GM19455 (cell line): ENCODE data around the gene AK8.

Source experiments
- ATAC-seq: cut with Tn5 transposase; IDR thresholded peaks from one replicate; pipeline ENCODE4 v1.9.1; 2021; ENCODE audit not compliant: unreplicated experiment

AK8 gene

DNA sequence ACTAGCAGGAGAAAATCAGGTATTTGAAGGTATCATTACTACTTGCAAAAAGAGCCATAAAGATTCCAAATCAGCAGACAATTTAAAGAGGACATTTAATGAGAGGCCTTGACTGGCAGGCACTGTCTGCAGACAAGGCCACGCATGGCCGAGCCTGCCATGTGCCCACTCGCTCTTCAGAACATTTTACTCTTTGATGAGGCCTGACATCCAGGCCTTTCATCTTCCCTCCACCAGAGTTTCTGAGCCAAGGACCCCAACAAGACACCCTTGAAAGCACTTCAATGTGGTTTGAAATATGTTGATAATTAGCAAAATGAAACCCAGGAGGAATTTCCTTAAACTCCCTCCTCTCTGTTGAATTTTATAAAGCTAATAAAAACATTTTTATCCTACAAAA is 16.4 kb downstream of the AK8 start:
- no peak for ATAC-seq

DNA sequence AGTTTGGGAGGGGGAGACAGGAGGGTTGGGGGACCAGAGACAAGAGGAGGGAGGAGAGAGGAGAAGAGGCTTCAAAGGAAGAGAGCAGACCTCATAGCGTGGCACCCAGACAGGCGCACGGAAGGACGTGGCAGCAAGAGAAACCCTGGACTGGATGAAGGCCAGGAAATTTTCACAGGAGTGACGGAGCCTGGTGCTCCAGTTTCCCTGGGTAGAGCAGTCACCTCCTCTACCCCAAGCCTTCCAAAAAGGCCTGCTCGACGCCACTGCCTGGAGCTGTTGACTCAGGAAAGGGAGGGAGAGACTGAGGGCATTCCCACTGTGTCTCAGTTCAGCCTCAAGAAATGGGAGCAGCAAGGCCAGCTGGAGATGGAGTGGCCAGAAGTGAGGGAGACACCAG is 19.3 kb downstream of the AK8 start:
- ATAC-seq, result no peak

DNA sequence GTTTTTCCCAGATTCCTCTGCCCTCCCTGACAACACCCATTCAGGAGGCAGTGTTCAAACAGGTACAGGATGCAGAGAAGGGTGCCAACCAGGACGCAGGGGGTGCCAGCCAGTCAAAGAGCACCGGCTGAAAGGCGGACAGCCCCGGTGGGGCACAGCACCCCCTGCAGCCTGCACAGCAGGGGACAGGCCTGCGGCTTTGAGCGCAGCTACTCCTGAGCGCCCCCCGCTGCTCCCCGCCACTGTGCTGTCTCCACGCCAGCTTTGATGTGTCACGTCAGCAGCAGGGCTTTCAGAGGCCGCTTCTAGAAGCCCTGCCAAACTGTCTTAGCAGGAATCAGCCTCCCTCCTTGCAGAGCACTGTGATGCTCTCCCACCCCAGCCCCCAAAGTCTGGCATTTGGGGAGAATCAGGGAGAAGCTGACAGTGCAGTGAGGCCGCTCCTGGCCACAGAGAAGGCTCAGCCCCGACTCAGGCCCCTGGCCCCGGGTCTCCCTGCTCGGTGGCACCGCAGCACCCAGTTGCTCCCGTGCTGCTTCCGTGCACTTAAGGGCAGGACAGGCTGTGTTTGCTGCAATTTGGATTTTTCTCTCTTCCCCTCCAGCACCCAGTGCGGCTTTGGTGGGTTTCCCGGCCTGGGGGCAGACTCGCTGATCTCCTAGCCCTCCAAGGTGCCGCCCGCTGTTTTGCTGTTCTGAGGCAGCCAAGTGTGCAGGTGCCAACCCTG is 20.3 kb downstream of the AK8 start:
- ATAC-seq, result no peak

DNA sequence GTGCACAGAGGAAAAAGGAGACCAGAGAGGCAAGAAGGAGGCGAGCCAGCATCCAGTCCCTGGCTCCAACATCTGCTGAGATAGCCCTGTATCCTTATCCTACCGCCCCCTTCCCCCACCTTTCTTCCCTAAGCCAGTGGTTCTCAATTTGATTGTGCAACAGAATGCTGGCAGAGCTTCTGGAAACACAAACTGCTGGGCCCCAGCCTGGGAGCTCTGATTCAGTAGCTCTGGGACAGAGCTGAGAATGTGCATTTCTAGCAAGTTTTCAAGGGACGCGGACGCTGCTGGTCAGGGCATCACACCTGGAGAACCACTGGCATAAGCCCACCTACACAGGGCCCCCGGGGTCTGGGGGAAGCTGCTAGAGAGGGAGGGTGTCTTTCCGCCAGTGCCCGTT is 21.1 kb downstream of the AK8 start:
- no peak for ATAC-seq

DNA sequence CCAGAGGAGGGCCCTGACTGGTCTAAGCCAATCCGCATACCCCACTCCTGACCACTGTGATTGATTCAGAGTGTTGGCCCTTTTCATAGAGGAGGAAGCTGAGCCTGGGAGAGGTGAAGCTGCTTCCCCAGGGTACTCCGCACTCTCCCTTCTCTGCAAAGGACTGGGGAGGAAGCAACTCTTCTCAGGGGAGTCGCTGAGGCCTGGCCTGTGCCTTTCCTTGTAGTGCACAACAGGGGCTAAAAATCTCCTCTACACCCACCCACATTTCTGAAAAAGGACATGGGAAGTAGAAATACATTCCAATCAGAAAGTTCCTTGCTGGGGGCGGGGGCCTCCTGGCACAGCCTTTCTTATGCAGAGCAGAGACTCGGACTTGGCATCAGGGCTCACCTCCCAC is 22.2 kb downstream of the AK8 start:
- no peak for ATAC-seq

DNA sequence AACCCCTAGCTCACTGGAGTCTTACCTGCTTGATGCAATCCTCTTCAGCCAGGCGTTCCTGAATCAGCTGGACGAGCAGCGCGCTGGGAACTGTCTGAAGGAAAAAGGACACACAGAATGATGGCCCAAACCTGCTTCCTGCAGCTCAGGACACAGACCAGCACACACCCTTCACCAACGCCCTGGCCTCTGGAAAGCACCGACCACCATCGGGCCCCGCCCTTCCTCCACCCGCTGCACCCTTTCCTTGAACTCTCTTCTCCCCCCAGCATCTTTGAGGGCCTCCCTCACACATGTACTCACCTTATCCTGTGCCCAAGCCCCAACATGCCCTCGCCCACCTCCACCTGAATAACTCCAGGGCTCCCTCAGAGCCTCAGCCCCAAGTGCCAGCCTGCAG is 23.3 kb downstream of the AK8 start:
- no peak for ATAC-seq

DNA sequence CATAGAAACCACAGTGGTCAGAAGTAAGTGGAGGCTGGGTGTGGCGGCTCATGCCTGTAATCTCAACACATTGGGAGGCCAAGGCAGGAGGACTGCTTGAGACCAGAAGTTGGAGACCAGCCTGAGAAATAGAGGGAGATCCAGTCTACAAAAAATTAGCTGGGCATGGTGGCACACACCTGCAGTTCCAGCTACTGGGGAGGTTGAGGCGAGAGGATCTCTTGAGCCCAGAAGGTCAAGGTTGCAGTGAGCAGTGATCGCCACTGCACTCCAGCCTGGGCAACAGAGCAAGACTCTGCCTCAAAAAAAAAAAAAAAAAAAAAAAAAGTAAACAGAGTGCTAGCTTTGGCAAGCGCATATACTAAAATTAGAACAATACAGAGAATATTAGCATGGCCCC is 24.6 kb downstream of the AK8 start:
- ATAC-seq, result no peak

DNA sequence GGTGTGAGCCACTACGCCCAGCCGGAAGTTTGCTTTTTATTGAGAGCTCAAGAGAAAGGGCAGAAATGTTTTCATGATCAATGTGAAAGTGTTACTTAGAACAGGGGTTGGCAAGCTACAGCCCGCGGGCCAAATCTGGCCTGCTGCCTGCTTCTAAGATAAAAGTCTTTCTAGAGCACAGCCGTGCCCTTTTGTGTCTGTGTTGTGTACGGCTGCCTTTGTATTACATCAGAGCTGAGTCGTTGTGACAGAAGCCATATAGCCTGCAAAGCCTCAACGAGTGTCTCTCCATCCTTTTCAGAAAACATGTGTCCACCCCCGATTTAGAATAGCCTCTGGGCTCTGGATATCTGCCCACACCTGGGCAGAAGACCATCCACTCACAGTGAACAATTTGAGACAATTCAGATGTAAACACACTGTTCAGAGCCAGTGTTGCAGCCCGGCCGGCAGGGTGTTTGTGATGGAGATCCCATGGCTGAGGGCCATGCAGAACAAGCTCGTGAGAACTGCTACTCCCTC is 28.8 kb downstream of the AK8 start:
- no peak for ATAC-seq

DNA sequence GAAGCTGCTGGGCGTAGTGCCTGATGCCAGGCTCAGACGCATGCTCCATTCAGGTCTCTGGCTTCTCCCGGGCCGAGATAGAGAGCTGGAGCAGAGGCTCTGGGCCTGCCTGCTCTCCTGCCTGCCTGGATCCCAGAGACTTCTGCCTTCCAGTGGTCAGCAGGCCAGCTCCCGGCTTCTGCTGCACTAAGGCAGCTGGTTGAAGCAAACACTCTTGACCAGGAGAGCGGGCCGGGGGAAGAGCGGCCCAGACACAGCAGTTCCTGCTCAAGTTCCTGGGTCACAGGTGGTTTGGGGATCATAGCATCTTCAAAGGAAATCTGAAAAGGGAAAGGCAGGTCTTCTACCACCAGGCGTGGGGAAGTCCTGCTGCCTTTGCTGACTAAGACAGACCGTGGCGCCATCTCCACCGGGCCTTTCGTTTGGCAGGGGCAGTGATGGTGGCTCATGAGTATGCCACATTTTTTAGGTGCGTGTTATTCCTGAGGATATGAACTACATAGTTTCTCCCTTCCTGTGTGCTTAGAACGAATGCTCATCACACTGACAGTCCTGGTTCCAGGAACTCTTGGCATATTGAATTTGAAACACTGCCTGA is 31.1 kb downstream of the AK8 start:
- no peak for ATAC-seq

DNA sequence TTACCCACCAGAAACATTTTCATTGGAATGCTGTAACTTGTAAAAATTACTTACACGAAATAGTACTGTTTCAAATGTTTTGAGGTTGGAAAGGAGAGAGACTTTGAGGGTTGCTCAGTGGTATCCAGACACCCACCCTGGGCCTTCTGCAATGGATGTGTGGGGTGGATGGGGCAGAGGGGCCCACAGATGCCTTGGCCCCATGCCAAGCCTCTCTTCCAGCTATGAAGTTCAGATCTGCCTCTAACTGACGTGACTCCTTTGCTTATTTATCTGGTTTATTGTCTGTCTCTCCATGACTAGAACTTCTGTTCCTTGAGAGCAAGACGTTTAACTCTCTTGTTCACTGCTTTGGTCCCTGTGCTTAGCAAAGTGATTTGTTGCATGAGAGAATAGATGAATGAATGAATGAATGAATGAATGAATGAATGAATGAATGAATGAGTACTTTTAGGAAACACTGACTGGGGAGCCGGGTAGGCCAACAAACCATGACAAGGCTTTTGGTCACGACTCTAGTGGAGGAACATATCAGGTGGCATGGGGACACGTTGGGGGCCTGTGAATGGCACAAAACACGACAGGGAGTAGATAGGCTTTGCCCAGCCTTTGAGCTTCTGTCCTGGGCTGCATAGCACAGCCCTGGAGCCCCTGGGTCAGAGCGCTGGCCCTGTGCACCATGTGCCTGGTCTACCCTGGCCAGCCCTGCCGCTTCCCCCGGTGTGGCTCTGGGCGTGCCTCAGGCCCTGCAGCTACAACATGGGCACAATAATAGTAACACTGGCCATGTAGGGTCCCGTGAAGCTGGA is 31.8 kb downstream of the AK8 start:
- ATAC-seq, result no peak

DNA sequence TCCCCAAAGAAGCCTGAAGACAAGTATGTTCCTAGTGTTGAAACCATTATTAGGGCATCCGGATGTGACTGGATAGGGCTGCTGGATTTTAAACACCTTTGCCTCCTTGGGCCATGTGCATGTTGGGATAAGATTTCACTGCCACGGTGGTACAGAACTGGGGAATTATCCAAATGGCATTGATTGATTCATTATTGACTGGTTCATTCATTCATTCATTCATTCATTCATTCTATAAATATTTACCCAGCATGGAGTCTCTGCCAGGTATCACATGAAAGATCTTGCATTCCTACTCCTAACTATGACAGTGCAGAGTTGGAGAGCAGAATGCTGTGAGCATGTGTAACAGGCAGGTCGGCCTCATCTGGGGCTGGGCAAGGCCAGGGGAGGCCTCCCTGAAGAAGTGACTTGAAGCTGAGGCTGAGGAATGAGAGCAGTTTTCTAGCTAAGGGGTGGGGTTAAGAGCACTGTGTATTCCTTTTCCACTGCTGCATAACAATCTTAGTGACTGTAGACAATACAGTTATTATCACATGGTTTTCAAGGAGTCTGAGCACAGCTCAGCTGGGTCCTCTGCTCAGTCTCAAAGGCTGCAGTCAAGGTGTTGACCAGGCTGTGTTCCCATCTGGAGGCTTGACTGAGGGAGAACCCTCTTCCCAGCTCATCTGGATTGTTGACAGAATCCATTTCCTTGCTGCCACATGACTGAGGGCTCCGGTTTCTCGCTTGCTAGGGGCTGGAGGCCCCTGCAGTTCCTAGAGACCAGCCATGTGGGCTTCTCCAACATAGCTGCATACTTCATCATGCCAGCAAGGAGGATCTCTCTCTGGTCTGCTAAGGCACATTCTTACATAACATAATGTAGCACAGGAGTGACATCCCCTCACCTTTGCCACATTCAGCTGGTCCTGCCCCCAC is 35.7 kb downstream of the AK8 start:
- ATAC-seq, result no peak

DNA sequence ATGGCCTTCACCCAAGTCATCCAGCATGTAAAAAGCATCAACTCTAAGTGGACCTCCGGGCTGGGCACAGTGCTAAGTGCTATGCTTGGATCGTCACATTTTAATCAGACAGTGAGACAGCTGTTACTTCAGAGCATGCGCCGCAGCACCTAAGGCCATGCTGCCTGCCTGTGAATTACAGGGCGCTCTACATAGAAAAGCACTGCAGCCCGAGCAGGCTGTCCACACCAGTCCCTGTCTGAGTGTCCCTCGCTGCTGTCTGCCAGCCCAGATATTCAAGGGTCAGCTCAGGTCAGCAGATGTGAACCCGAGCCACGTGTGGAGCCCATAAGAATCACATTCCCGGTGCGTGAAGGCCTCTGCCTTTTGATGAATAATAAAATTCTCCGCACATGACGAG is 37.1 kb downstream of the AK8 start:
- ATAC-seq, result no peak

DNA sequence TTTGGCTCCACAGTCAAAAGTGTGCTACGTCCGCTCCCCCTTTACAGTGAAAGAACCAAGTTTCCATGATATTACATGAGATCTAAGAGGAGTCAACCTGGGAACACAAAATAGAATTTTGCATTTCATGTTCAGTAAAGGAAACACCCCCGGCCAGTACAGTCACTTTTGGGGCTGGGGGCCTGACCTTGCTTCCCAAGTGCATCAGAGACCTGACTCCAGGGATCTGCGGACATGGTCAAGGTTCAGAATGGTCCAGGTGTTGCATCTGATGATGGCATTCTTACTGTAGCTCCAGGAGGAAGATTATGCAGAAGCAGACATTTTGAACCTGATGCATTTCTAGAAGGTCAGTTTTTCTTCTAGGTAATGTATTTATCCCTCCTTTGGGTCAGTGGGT is 39.8 kb downstream of the AK8 start:
- no peak for ATAC-seq

DNA sequence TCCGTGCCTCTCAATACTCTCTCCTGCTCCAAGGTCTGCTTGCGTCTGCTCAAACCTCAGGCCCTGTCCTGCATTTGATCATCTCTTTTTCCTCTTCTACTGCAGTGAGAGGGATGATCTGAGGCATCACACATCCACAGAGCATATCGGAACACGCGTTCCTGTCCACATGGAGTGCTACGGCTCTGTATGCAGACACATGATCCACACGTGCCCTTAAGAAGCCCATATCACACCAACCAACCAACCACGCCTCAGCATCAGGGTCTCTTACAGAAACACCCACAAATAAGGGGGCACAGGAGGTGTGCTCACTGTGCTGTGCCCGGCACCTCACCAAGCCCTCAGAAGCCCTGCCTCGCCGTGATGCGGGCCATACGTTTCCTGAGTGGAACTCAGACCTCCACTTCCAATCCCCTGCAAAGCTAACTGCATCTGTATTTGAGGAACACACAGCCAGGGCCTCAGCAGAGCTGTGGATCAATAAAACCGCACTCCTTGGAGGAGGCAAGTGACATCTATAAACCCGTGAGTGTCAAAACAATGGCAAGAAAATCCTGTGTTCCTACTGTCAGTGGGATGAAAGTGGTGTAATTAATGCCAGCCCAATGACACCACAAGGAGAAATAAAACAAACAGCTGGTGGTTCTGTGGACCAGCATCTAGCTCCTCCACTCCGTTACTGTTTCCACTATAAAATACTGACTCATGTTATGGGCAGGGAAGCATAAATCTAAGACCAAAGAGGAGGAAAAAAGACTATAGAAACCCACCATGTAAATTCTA is 40.4 kb downstream of the AK8 start:
- ATAC-seq, result no peak

DNA sequence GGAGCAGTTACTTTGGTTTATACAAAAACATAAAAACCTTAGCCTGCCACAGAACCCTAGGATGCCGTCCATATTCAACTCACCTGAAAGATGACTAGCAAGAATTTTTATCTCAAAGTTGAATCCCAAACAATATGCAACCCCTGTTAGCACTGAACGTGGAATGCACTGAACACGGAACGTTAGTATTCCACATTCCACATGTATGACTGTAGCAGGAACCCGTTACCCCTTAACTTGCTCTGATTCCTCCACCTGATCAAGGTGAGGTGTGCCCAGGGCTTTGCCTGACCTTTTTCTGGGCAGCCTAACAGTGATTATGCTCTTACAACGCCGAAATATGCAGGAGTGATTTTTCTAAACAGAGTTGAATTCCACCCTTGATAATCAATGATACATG is 43.7 kb downstream of the AK8 start:
- no peak for ATAC-seq

DNA sequence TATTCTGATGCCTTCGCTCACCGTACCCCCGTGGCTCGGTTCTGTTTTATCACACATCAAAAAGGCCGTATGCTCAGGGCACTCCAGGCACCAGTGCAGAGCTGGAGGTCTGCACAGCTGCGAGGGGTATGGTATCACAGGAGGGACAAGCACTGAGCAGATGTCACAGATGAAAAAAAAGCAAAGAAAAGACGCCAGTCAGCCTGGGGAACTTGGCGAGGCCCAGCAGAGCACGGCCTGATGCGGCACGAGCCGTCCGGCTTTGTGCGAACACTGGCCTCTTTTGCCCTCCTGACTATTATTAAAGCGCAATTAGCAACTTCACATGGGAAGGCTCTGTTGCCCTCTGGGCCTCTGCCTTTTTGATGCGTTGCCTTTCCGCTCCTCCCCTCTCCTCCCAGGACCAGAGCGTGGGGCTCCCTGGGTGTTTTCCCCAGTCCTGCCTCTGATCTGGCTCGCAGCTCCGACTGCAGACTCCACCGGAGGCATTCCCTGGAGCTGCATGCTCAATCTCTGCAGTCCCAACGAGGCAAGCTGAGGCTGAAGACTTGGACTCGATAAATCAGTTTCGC is 44.4 kb downstream of the AK8 start:
- ATAC-seq, result no peak

DNA sequence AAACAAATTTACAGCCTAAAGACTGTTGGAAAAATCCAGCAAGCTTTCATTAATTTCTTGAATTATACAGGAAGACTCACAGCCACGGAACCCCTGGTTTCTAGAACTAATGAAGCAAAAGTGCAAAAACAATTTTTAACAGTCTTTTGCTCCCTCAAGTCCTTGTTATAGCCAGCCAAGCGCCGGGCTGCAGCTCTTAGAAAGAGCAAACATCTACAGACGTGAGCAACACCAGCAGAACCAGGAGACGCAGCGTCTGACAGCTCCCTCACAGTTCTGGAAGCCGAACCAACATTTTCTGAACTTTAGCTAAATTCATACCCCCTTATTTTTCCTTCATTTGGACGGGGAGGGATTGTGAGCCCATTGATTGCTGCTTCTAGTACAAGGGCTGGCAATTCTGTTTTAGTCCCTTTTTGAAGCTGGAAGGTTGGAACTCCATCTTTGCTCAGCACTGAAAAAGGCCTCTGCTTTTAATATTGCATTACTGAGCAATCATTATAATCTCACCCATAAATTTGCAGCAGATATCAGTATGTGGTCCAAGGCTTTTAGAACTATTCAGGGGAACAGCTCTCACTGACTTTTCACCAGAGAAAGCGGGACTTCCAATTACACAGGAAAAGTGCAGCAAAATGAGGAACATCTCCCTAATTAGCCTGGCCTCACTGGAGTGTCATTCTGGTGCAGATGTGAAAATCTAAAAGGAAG is 45.8 kb downstream of the AK8 start:
- ATAC-seq, result no peak

DNA sequence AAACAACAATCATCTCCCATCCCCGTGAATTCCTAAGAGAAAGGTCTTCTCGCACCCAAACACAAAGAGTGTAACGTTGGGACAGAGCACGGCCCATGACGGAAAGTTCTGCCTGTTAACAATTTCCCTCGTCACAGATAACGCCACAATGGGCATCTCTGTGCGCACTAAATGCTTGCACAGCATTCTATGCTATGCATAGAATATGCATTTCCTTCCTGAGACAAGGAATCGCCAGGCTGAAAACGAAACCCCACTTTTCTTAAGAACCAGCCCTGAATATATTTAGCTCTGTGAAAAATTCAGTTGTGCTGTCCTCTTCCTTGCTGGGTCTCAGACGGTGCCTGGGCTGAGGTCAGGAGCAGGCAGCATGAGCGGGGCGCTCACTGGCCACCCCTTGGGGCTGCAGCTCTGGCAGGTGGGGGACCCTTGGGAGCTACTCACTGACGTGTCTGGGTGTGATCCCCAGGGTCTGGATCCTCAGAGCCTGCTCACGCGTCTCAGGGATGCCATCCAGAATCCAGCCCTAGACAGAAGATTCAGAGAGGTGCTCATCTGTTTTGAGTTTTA is 49.8 kb downstream of the AK8 start:
- no peak for ATAC-seq

DNA sequence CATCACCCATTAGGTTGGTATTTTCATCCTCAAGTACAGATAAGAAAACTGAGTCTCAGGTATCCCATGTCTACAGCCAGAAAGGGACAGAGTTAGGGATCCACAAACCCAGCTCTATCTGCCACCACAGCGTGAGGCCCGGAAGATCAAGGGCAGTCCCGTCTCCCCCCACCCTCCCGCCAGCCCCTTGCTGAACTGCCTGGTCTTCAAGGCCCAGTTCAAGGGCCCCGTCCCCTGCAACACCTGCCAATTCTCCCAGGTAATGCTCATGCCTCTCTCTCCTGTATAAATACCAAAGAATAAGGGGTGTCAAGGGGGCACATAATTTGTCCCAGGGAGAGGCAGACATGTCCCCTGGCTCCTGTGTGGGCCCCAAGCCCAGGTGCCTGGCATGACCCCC is 50.7 kb downstream of the AK8 start:
- ATAC-seq, result no peak
